NT2/D1 (cell line): ENCODE measurements around the gene EXTL1.

Source experiments
- SUZ12 ChIP-seq: IDR thresholded peaks from 2 replicates; pipeline ENCODE4 v1.6.1; 2011; ENCODE audit not compliant: insufficient read length, insufficient read depth; ENCODE audit errors: extremely low read depth
- YY1 ChIP-seq: IDR thresholded peaks from 2 replicates; pipeline ENCODE4 v1.6.1; 2011; ENCODE audit not compliant: insufficient read length, insufficient read depth
- ZNF274 ChIP-seq: IDR thresholded peaks from 2 replicates; pipeline ENCODE4 v1.6.1; 2011; ENCODE audit warnings: mild to moderate bottlenecking, low read depth, low read length

GRCh38 chr1:25985670-25986069, 35.9 kb upstream of the EXTL1 start:
- TF ChIP-seq YY1: no peak
- no peak for TF ChIP-seq SUZ12
- TF ChIP-seq ZNF274: no peak
